Immature natural killer cell (primary cell): ENCODE results near the gene GDPD5. TPM values are rescaled to one million over a fixed set of nuclear protein-coding genes. Genes with fewer than 3 reads are reported as not detected.

Source experiments
- DNase-seq, 3 donors: peaks; one replicate each; pipeline ENCODE4 v3.0.0; 2022; ENCODE audit warnings: mixed read lengths in 1 of 3
- H3K27ac Mint-ChIP-seq, 6 donors: one replicate each; pipeline ENCODE4 v1.8.0; 2020; ENCODE audit warnings: mixed read lengths in 6 of 6, mild to moderate bottlenecking in 5 of 6, inconsistent platforms in 4 of 6, moderate library complexity in 3 of 6
- H3K27me3 Mint-ChIP-seq, 3 donors: one replicate each; pipeline ENCODE4 v1.8.0; 2020 to 2021; ENCODE audit warnings: low read depth in 3 of 3, mild to moderate bottlenecking in 3 of 3, mixed read lengths in 3 of 3, moderate library complexity in 3 of 3, inconsistent platforms in 1 of 3
- H3K36me3 Mint-ChIP-seq, 3 donors: one replicate each; pipeline ENCODE4 v1.8.0; 2020; ENCODE audit warnings: mixed read lengths in 3 of 3, inconsistent platforms in 2 of 3, mild to moderate bottlenecking in 2 of 3
- H3K4me1 Mint-ChIP-seq, 2 donors: one replicate each; pipeline ENCODE4 v1.8.0; 2020; ENCODE audit warnings: inconsistent platforms in 2 of 2, mild to moderate bottlenecking in 2 of 2, mixed read lengths in 2 of 2, moderate library complexity in 1 of 2
- H3K4me3 Mint-ChIP-seq, 5 donors: one replicate each; pipeline ENCODE4 v1.8.0; 2020; ENCODE audit warnings: mild to moderate bottlenecking in 5 of 5, mixed read lengths in 5 of 5, inconsistent platforms in 3 of 5, moderate library complexity in 3 of 5
- H3K9me3 Mint-ChIP-seq, 6 donors: one replicate each; pipeline ENCODE4 v1.8.0; 2020; ENCODE audit warnings: mild to moderate bottlenecking in 6 of 6, mixed read lengths in 6 of 6, inconsistent platforms in 4 of 6, moderate library complexity in 3 of 6
- polyA plus RNA-seq, 3 donors: library from polyadenylated mRNA; unstranded; fragments of 300-500 nt; fragmentation: Illumina TruSeq; gene quantifications; one replicate each; pipeline ENCODE4 v1.2.3, GENCODE V29; 2021

Gene GDPD5
- polyA plus RNA-seq, 3 donors from 2014 or later: 1.8 to 9.2 (median 4.1) TPM

- no peaks in the 10 kb centered on the region for H3K9me3 Mint-ChIP-seq
- H3K4me3 Mint-ChIP-seq: no peak overlapping the region
- no peak for DNase-seq
- H3K4me1 Mint-ChIP-seq: peaks cover 21 to 22% of the 10 kb centered on the region in 2 donors
- H3K36me3 Mint-ChIP-seq: peaks cover 0 to 3% (median 0%) of the 10 kb centered on the region in 3 donors
- peak overlapping the region in 4 of 6 donors; percentile 78 to 88 (median 82) for H3K27ac Mint-ChIP-seq
- peaks cover 0 to 3% (median 0%) of the 10 kb centered on the region in 3 donors for H3K27me3 Mint-ChIP-seq
Observed at GRCh38 chr11:75509020-75509720, 16.6 kb downstream of the GDPD5 start.

DNA sequence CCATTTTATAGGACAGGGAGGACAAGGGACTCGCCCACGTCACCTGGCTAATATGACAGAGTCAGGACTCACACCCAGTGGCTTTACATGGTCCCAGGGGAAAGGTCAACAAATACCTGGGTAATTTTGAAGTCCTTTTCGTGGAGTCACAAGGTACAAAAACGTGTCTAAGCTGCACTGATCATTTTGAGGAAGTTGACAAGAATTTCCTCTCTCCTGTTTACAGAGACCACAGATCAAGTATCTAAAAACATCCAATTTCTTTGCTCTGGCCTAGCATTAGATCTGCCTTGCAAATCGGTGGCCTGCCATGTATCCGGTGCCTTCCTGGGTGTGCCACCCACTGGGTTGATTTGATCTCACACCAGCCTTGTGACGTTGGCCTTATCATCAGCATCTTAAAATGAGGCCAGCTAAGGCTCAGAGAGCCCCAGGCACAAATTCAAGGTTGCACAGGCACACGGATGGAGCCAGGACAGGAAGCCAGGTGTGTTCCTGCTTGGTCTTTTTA lies 17.6 kb downstream of the GDPD5 start:
- no peaks in the 10 kb centered on the region for H3K9me3 Mint-ChIP-seq
- peaks cover 0 to under 1% (median 0%) of the 10 kb centered on the region in 3 donors for H3K36me3 Mint-ChIP-seq
- DNase-seq: peak; percentile 31 to 66 (median 50)
- peak overlapping the region; percentile 57 to 94 (median 86) for H3K27ac Mint-ChIP-seq
- H3K4me1 Mint-ChIP-seq: peaks cover 21 to 22% of the 10 kb centered on the region in 2 donors
- peak overlapping the region in 3 of 5 donors; percentile 31 to 67 (median 58) for H3K4me3 Mint-ChIP-seq
- peaks cover 0 to 3% (median 0%) of the 10 kb centered on the region in 3 donors for H3K27me3 Mint-ChIP-seq

GRCh38 chr11:75507571-75507970 lies 18.2 kb downstream of the GDPD5 start:
- Mint-ChIP-seq H3K27ac (peak overlapping the region; percentile 16 to 94 (median 86)), H3K4me1 (peaks cover 21 to 22% of the 10 kb centered on the region in 2 donors), H3K4me3 (peak overlapping the region in 1 of 5 donors; percentile 67), H3K9me3 (no peaks in the 10 kb centered on the region), H3K27me3 (peaks cover 0 to 3% (median 0%) of the 10 kb centered on the region in 3 donors), H3K36me3 (no peaks in the 10 kb centered on the region)
- no peak for DNase-seq

- H3K27ac Mint-ChIP-seq: peak overlapping the region in 1 of 6 donors; percentile 58
- H3K4me3 Mint-ChIP-seq: no peak overlapping the region
- H3K9me3 Mint-ChIP-seq: no peaks in the 10 kb centered on the region
- DNase-seq: no peak
- H3K4me1 Mint-ChIP-seq: peaks cover 20 to 22% of the 10 kb centered on the region in 2 donors
- peaks cover 1 to 3% (median 1%) of the 10 kb centered on the region in 3 donors for H3K27me3 Mint-ChIP-seq
- no peaks in the 10 kb centered on the region for H3K36me3 Mint-ChIP-seq
Observed at GRCh38 chr11:75506827-75507226, 18.9 kb downstream of the GDPD5 start.

DNA sequence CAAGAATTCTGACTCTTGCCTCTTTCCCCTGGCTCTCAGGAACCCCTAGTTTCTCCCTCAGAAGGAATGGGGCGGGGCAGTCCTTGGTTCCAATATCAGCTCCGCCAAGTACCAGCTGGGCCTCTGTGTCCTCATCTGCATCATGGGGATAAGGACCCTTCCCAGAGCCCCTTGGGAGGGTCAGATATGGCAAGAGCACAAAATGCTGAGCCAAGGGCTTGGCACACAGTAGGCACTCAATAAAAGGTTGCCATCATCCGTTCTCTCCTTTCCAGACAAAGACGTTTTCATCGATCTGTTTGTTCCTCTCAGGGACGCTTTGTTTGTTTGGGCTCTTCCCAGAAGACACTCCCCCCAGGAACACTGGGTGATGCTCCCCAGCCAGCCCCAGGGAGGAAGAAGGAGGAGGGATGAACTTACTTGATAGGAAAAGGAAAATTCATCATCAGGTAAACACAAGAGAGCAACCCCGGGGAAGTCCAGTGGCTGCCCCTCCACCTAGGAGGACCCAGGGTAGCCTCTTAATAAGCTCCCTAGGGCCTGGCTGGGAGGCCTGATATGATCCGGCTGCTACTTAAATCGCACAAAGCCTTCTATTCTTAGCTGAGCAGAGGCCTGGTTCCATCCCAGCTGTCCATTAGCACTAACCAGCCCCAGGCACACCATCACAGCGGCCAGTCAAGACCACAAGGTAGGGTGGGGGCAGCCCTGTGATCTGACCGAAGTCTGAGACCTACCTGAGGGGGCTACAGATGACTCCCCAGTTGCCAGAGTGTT lies 19.6 kb downstream of the GDPD5 start:
- Mint-ChIP-seq H3K9me3 (no peaks in the 10 kb centered on the region), H3K27ac (peak overlapping the region in 1 of 6 donors; percentile 40), H3K4me3 (no peak overlapping the region), H3K4me1 (peaks cover 20 to 22% of the 10 kb centered on the region in 2 donors), H3K27me3 (peaks cover 1 to 2% (median 1%) of the 10 kb centered on the region in 3 donors), H3K36me3 (no peaks in the 10 kb centered on the region)
- no peak for DNase-seq

DNA sequence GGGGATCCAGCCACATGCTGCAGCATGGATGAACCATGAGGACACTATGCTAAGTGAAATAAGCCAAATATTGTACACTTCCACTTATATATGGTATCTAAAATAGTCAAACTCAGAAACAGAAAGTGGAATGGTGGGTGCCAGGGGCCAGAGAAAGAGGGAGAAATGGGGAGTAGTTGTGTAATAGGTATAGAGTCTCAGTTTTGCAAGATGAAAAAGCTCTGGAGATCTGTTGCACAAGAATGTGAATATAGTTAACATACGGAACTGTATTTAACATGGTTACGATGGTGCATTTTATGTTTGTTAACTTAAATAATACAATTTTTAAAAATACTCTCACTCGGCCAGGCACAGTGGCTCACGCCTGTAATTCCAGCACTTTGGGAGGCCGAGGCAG lies 21.2 kb downstream of the GDPD5 start:
- no peaks in the 10 kb centered on the region for H3K9me3 Mint-ChIP-seq
- H3K27ac Mint-ChIP-seq: no peak overlapping the region
- no peaks in the 10 kb centered on the region for H3K36me3 Mint-ChIP-seq
- H3K27me3 Mint-ChIP-seq: peaks cover 0 to 3% (median 2%) of the 10 kb centered on the region in 3 donors
- no peak overlapping the region for H3K4me3 Mint-ChIP-seq
- peaks cover 20 to 22% of the 10 kb centered on the region in 2 donors for H3K4me1 Mint-ChIP-seq
- no peak for DNase-seq

DNA sequence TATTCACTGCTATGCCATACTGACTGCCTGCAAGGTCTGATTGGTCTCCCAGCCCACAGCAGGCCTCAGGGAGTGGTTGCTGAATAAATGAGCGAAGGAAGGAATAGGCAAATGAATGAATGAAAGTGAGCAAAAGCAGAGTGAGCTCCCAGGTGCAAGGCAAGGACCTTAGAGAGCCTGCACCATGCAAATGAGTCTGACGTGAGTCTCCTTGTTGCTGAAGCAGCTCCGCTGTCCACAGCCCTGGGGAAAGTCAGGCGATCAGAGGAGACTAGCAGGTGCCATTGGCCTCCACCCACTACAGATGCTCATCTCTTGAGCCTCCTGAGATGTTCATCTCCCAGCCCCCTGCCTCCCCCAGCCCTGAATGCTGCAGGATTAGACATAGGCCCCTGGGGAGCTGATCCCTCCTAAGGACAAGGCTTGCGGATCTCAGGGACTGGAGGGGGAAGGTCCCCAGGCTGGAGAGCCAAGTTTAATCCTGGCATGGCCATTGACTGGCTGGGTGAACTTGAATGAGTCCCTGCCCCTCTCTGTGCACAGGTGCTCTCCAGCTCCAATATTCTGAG lies 22.1 kb downstream of the GDPD5 start:
- no peaks in the 10 kb centered on the region for H3K36me3 Mint-ChIP-seq
- H3K9me3 Mint-ChIP-seq: no peaks in the 10 kb centered on the region
- H3K4me3 Mint-ChIP-seq: no peak overlapping the region
- peaks cover 14% of the 10 kb centered on the region in 2 donors for H3K4me1 Mint-ChIP-seq
- H3K27ac Mint-ChIP-seq: no peak overlapping the region
- peaks cover 0 to 3% (median 2%) of the 10 kb centered on the region in 3 donors for H3K27me3 Mint-ChIP-seq
- DNase-seq: no peak

- no peak overlapping the region for H3K4me3 Mint-ChIP-seq
- no peaks in the 10 kb centered on the region for H3K36me3 Mint-ChIP-seq
- peaks cover 0 to 3% (median 2%) of the 10 kb centered on the region in 3 donors for H3K27me3 Mint-ChIP-seq
- H3K27ac Mint-ChIP-seq: peak overlapping the region in 1 of 6 donors; percentile 0
- no peak for DNase-seq
- H3K9me3 Mint-ChIP-seq: no peaks in the 10 kb centered on the region
- no peaks in the 10 kb centered on the region for H3K4me1 Mint-ChIP-seq
Observed at GRCh38 chr11:75502138-75502537, 23.6 kb downstream of the GDPD5 start.

GRCh38 chr11:75500742-75501141 lies 25.0 kb downstream of the GDPD5 start:
- no peaks in the 10 kb centered on the region for H3K36me3 Mint-ChIP-seq
- no peak for DNase-seq
- peaks cover 0 to 3% (median 2%) of the 10 kb centered on the region in 3 donors for H3K27me3 Mint-ChIP-seq
- no peaks in the 10 kb centered on the region for H3K4me1 Mint-ChIP-seq
- H3K9me3 Mint-ChIP-seq: no peaks in the 10 kb centered on the region
- H3K27ac Mint-ChIP-seq: peak overlapping the region in 2 of 6 donors; percentile 23 to 45
- no peak overlapping the region for H3K4me3 Mint-ChIP-seq

GRCh38 chr11:75499423-75500190 lies 26.1 kb downstream of the GDPD5 start:
- H3K27ac Mint-ChIP-seq: peak overlapping the region in 1 of 6 donors; percentile 50
- no peaks in the 10 kb centered on the region for H3K36me3 Mint-ChIP-seq
- no peak for DNase-seq
- no peaks in the 10 kb centered on the region for H3K4me1 Mint-ChIP-seq
- no peaks in the 10 kb centered on the region for H3K9me3 Mint-ChIP-seq
- peaks cover 0 to 3% (median 2%) of the 10 kb centered on the region in 3 donors for H3K27me3 Mint-ChIP-seq
- H3K4me3 Mint-ChIP-seq: no peak overlapping the region

- H3K36me3 Mint-ChIP-seq: no peaks in the 10 kb centered on the region
- H3K27ac Mint-ChIP-seq: no peak overlapping the region
- H3K4me3 Mint-ChIP-seq: no peak overlapping the region
- H3K9me3 Mint-ChIP-seq: no peaks in the 10 kb centered on the region
- H3K4me1 Mint-ChIP-seq: no peaks in the 10 kb centered on the region
- no peak for DNase-seq
- H3K27me3 Mint-ChIP-seq: peaks cover 0 to 3% (median 2%) of the 10 kb centered on the region in 3 donors
Observed at GRCh38 chr11:75498556-75499255, 27.0 kb downstream of the GDPD5 start.

DNA sequence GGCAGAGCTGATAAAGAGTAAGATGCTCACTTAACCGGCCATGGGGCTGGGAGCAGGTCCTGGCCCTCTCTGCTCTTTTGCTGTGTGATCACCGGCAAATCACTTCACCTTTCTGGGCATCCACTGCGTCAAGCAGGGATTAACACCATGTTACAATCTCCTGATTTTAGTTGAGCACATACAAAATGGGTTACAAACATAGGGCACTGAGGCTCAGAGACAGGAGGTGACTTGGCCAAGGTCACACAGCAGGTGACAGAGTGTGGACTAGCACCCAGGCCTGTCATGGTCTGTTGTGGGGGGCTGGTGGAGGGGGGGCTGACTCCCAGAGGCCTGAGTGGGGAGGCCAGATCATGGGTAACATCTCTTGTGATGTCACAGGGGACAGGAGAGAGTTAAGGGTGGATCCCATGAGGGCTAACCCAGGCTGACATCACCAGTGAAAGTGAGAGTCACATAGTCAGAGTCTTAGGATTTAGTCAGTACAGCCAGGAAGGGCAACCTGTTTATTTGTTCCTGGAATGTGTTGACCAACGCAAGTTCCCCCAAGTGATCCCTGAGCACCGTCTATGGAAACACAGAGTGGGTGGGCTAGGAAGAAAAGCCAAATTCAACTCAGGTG lies 27.8 kb downstream of the GDPD5 start:
- Mint-ChIP-seq H3K27ac (no peak overlapping the region), H3K4me3 (no peak overlapping the region), H3K36me3 (no peaks in the 10 kb centered on the region), H3K27me3 (peaks cover 0 to 3% (median 2%) of the 10 kb centered on the region in 3 donors), H3K9me3 (no peaks in the 10 kb centered on the region), H3K4me1 (peaks cover 0 to under 1% of the 10 kb centered on the region in 2 donors)
- no peak for DNase-seq
